GM10248 (cell line): ENCODE results near the gene C19orf44.

Experiments used
- CTCF ChIA-PET: fragments of 300-600 bp; sonication (Branson Sonifier 250); formaldehyde crosslinking; extraction: SDS; loops from one replicate; lab custom pipeline; 2021; ENCODE audit warnings: antibody characterized with exemption; lab: Yijun Ruan, JAX
- POLR2A ChIA-PET: fragments of 350-650 bp; sonication (Branson Sonifier 250); formaldehyde crosslinking; extraction: SDS; loops from one replicate; lab custom pipeline; 2020; ENCODE audit warnings: antibody characterized with exemption; lab: Yijun Ruan, JAX
- DNase-seq: peaks from one replicate; pipeline ENCODE4 v3.0.0; 2012; ENCODE audit errors: extremely low spot score
- TF ChIP-seq, protein P1 (sequence below): IDR thresholded peaks from 2 replicates; pipeline ENCODE4 v1.5.1; 2012; ENCODE audit warnings: mild to moderate bottlenecking, low read depth; ENCODE audit errors: extremely low read depth, missing control alignments, control extremely low read depth

C19orf44 gene

DNA sequence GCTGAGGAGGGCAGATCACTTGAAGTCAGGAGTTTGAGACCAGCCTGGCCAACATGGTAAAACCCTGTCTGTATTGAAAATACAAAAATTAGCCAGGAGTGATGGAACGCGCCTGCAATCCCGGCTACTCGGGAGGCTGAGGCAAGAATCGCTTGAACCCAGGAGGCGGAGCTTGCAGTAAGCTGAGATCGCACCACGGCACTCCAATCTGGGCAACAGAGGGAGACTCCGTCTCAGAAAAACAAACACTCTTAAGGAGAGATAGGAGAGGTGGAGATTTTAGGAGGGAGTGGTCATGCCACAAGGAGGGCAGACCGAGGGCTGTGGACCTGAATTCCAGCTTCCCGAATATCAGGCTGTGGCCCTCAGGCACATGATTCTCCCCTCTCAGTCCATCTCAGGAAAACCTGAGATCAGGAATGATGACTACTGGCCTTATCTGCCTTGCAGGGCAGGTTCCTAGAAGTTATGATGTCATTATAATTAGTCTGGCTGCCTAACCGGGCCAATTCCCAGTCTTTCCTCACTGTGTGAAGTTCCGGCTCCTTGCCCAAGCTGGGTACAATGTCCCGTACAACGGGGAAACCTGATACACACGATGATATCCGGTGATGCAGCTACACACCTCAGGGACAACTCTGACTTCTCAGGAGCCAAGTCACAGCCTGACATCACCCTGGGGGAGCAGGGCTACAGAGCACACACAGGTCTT, 73.6 kb downstream of the C19orf44 start:
- TF ChIP-seq, protein P1, sequence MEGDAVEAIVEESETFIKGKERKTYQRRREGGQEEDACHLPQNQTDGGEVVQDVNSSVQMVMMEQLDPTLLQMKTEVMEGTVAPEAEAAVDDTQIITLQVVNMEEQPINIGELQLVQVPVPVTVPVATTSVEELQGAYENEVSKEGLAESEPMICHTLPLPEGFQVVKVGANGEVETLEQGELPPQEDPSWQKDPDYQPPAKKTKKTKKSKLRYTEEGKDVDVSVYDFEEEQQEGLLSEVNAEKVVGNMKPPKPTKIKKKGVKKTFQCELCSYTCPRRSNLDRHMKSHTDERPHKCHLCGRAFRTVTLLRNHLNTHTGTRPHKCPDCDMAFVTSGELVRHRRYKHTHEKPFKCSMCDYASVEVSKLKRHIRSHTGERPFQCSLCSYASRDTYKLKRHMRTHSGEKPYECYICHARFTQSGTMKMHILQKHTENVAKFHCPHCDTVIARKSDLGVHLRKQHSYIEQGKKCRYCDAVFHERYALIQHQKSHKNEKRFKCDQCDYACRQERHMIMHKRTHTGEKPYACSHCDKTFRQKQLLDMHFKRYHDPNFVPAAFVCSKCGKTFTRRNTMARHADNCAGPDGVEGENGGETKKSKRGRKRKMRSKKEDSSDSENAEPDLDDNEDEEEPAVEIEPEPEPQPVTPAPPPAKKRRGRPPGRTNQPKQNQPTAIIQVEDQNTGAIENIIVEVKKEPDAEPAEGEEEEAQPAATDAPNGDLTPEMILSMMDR, result no peak
- ChIA-PET CTCF (interaction anchor here (0.9 kb wide), 1 partner anchor 54 kb away, joined by 3 read pairs; no protein-coding TSS in a partner anchor), POLR2A (interaction anchor here (0.8 kb wide), 1 partner anchor 12 kb away, joined by 4 read pairs; no protein-coding TSS in a partner anchor)
- DNase-seq, result no peak
